ENCODE data around the gene GAK.

- TF ChIP-seq CTCF (IDR thresholded peaks at IDR 0.05; ENCODE audit: poor library complexity) (no peak), EZH2phosphoT487 (IDR thresholded peaks at IDR 0.05; ENCODE audit: low read depth, severe bottlenecking, unreplicated experiment) (no peak), EZH2 (IDR thresholded peaks at IDR 0.05; ENCODE audit: borderline replicate concordance) (no peak)
Measured at GRCh38 chr4:885353-885752, 46.8 kb downstream of the GAK start.

Data from hepatocyte (in vitro differentiated cells).